SU-DHL-6 (cell line): ENCODE data around the gene C1D.

ENCODE experiments used
- H2AFZ ChIP-seq: fragments of 200-600 bp; sonication (generic); 2 replicates; pipeline ENCODE4 v1.6.1; 2014; ENCODE audit warnings: low read depth, mild to moderate bottlenecking, moderate library complexity, mixed read lengths, antibody characterized with exemption, low read length; ENCODE audit not compliant: severe bottlenecking
- H3F3A ChIP-seq: fragments of 200-600 bp; shearing (Covaris generic); 2 replicates; pipeline ENCODE4 v1.6.0; 2016; ENCODE audit warnings: antibody characterized with exemption, mild to moderate bottlenecking; ENCODE audit not compliant: insufficient read depth
- H3K27ac ChIP-seq: fragments of 200-600 bp; sonication (generic); 2 replicates; pipeline ENCODE4 v1.5.1; 2016; ENCODE audit warnings: low read depth, mild to moderate bottlenecking, low read length, moderate library complexity, mixed read lengths
- H3K27me3 ChIP-seq: fragments of 200-600 bp; sonication (generic), shearing (Covaris generic); 2 replicates; pipeline ENCODE4 v1.6.0; 2014; ENCODE audit warnings: mild to moderate bottlenecking, low read length
- H3K36me3 ChIP-seq: fragments of 200-600 bp; sonication (generic); 2 replicates; pipeline ENCODE4 v1.6.1; 2014; ENCODE audit warnings: mild to moderate bottlenecking, low read length, mixed read lengths
- H3K4me2 ChIP-seq: fragments of 300-600, 200-600 bp; shearing (Covaris generic), sonication (generic); 2 replicates; pipeline ENCODE4 v1.6.0; 2014; ENCODE audit warnings: low read length, low read depth, mild to moderate bottlenecking; ENCODE audit not compliant: poor library complexity, severe bottlenecking
- H3K4me3 ChIP-seq: fragments of 200-600 bp; sonication (generic); 2 replicates; pipeline ENCODE4 v1.5.1; 2014; ENCODE audit warnings: antibody characterized with exemption, low read length, mild to moderate bottlenecking, mixed read lengths; ENCODE audit not compliant: insufficient read depth, poor library complexity, severe bottlenecking
- H3K79me2 ChIP-seq: fragments of 200-600 bp; sonication (generic); 2 replicates; pipeline ENCODE4 v1.6.1; 2014; ENCODE audit warnings: mild to moderate bottlenecking, low read length, moderate library complexity; ENCODE audit not compliant: insufficient read depth
- H3K9ac ChIP-seq: fragments of 200-600 bp; sonication (generic); 2 replicates; pipeline ENCODE4 v1.7.0; 2014; ENCODE audit warnings: mild to moderate bottlenecking, low read length
- H3K9me2 ChIP-seq: fragments of 200-600 bp; sonication (generic); replicated peaks from 2 replicates; pipeline ENCODE4 v1.6.1; 2014; ENCODE audit warnings: low read length; ENCODE audit not compliant: insufficient read depth
- H3K9me3 ChIP-seq: fragments of 200-600 bp; sonication (generic); 2 replicates; pipeline ENCODE4 v1.6.1; 2014; ENCODE audit warnings: low read length, mixed read lengths; ENCODE audit not compliant: insufficient read depth
- H4K20me1 ChIP-seq: fragments of 200-600 bp; sonication (generic); 2 replicates; pipeline ENCODE4 v1.6.1; 2014; ENCODE audit warnings: low read depth, mild to moderate bottlenecking, antibody characterized with exemption, low read length, moderate library complexity, mixed read lengths
- EZH2phosphoT487 ChIP-seq: fragments of 200-600 bp; sonication (generic), shearing (Covaris generic); conservative IDR thresholded peaks from 2 replicates; pipeline ENCODE4 v1.6.1; 2018; ENCODE audit warnings: mild to moderate bottlenecking, antibody characterized with exemption, low read length, moderate library complexity, mixed read lengths
- TF ChIP-seq, protein P1 (sequence below): fragments of 200-600 bp; sonication (generic); IDR thresholded peaks from one replicate; pipeline ENCODE4 v1.5.1; 2017; ENCODE audit warnings: antibody characterized with exemption, mild to moderate bottlenecking, low read length, moderate library complexity; ENCODE audit not compliant: insufficient read depth, poor library complexity, severe bottlenecking

C1D gene

DNA sequence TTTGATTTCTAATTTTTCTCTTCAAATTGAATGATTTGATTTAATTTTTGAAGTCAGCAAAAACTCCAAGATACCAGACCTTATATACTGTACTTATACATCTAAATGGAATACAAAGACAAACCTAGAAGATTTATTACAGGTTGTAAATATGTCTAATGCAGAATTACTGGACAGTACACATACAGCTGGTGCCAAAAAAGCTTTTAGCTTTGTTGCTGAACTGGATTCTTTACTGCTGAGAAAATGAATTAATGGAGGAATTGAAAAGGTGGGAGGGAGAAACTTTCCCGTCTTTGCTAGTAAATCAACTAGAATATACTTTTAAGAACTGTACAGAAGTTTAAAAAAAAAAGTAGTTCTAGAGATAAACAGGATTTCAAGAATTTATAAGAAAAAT, 17.5 kb downstream of the C1D start:
- Histone ChIP-seq H3K36me3 (peaks cover 20% of the 10 kb centered on the region; the same call in 1 of the 2 replicates), H3K9me2 (no peaks in the 10 kb centered on the region), H3K27ac (no peak overlapping the region), H3K9ac (no peak overlapping the region), H3F3A (peaks cover 6% of the 10 kb centered on the region; the same call in 1 of the 2 replicates), H2AFZ (no peak overlapping the region), H3K4me2 (no peak overlapping the region), H4K20me1 (peaks cover 12% of the 10 kb centered on the region; the same call in 1 of the 2 replicates), H3K4me3 (no peak overlapping the region), H3K27me3 (no peaks in the 10 kb centered on the region), H3K9me3 (no peaks in the 10 kb centered on the region), H3K79me2 (peaks cover 39% of the 10 kb centered on the region)
- no peak for TF ChIP-seq EZH2phosphoT487
- TF ChIP-seq, protein P1, sequence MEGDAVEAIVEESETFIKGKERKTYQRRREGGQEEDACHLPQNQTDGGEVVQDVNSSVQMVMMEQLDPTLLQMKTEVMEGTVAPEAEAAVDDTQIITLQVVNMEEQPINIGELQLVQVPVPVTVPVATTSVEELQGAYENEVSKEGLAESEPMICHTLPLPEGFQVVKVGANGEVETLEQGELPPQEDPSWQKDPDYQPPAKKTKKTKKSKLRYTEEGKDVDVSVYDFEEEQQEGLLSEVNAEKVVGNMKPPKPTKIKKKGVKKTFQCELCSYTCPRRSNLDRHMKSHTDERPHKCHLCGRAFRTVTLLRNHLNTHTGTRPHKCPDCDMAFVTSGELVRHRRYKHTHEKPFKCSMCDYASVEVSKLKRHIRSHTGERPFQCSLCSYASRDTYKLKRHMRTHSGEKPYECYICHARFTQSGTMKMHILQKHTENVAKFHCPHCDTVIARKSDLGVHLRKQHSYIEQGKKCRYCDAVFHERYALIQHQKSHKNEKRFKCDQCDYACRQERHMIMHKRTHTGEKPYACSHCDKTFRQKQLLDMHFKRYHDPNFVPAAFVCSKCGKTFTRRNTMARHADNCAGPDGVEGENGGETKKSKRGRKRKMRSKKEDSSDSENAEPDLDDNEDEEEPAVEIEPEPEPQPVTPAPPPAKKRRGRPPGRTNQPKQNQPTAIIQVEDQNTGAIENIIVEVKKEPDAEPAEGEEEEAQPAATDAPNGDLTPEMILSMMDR = no peak

DNA sequence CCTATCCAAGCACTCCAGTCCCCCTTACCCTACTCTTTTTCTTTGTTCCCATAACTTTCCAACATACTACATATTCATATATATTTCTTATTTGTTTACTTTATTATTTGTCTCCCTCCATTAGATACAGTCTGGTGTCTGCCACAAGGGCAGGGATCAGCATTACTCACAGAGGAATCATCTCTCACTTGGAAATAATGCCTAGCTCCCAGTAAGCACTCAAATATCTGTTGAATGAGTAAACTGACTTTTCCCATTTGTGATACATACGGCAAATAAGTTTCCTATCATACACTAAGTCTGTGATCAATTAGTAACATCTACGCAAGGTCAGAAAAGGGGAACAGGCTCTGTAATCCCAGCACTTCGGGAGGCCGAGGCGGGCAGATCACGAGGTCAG, 18.7 kb downstream of the C1D start:
- peaks cover 27% of the 10 kb centered on the region for H3K79me2 ChIP-seq
- no peaks in the 10 kb centered on the region for H3K9me3 ChIP-seq
- peaks cover 3% of the 10 kb centered on the region; the same call in 1 of the 2 replicates for H4K20me1 ChIP-seq
- no peaks in the 10 kb centered on the region for H3K27me3 ChIP-seq
- H3F3A ChIP-seq = peaks cover 6% of the 10 kb centered on the region; the same call in 1 of the 2 replicates
- no peak overlapping the region for H2AFZ ChIP-seq
- no peak overlapping the region for H3K27ac ChIP-seq
- no peak overlapping the region for H3K9ac ChIP-seq
- H3K36me3 ChIP-seq = peaks cover 21% of the 10 kb centered on the region; the same call in 1 of the 2 replicates
- no peaks in the 10 kb centered on the region for H3K9me2 ChIP-seq
- no peak overlapping the region for H3K4me2 ChIP-seq
- H3K4me3 ChIP-seq = no peak overlapping the region
- TF ChIP-seq, protein P1 = no peak
- TF ChIP-seq EZH2phosphoT487 = no peak

DNA sequence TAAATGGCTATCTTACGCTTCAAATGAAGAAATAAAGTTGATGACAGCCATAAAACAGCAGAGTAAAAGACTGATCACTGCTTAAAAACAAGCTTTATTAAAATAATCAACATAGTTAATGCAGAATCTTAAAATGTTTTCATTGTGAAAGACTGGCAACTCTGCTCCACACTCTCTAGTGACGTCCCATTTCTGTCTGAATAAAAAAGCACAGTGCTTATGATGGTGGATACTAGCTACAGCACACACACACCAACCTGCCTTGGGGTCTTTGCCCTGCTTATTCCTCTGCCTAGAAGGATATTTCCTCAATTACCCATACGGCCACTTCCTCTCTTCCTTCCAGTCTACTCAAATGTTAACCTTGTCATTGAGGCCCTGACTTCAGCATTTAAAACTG, 19.1 kb downstream of the C1D start:
- no peaks in the 10 kb centered on the region for H3K9me2 ChIP-seq
- H3K9me3 ChIP-seq = no peaks in the 10 kb centered on the region
- H3K27me3 ChIP-seq = no peaks in the 10 kb centered on the region
- peaks cover 23% of the 10 kb centered on the region for H3K79me2 ChIP-seq
- TF ChIP-seq, protein P1 = no peak
- no peak for TF ChIP-seq EZH2phosphoT487
- no peak overlapping the region for H3K4me2 ChIP-seq
- H2AFZ ChIP-seq = no peak overlapping the region
- H3K4me3 ChIP-seq = no peak overlapping the region
- H4K20me1 ChIP-seq = peaks cover 3% of the 10 kb centered on the region; the same call in 1 of the 2 replicates
- H3K27ac ChIP-seq = no peak overlapping the region
- H3K36me3 ChIP-seq = peaks cover 21% of the 10 kb centered on the region; the same call in 1 of the 2 replicates
- no peak overlapping the region for H3K9ac ChIP-seq
- H3F3A ChIP-seq = peaks cover 6% of the 10 kb centered on the region; the same call in 1 of the 2 replicates
